GM18508 (cell line): ENCODE measurements around the gene ZNF112.

Experiments used
- ATAC-seq: cut with Tn5 transposase; IDR thresholded peaks from one replicate; pipeline ENCODE4 v1.9.1; 2021; ENCODE audit warnings: moderate number of reproducible peaks; ENCODE audit not compliant: insufficient read depth, unreplicated experiment

The ZNF112 gene

GRCh38 chr19:44284968-44285367 lies 71.5 kb downstream of the ZNF112 start:
- ATAC-seq: no peak

GRCh38 chr19:44282846-44283245 lies 73.6 kb downstream of the ZNF112 start:
- no peak for ATAC-seq

- no peak for ATAC-seq
These were observed 75.6 kb downstream of the ZNF112 start for GRCh38 chr19:44280916-44281315.

- ATAC-seq: no peak
These were observed 78.2 kb downstream of the ZNF112 start for GRCh38 chr19:44278181-44278690.

GRCh38 chr19:44277331-44277730 lies 79.1 kb downstream of the ZNF112 start:
- ATAC-seq: no peak
